Right lobe of liver (tissue), 4 donors: ENCODE measurements around the gene RNU1-2.
"Not testable (repeated sequence)": the region's sequence is repeated elsewhere in the genome, so short reads cannot be mapped to it uniquely, and the experiment has no call there.

Experiments
- CTCF ChIP-seq, 4 donors: fragments of 200-600 bp in 3 of 4; fragments of 450-650 bp in 1 of 4; IDR thresholded peaks; one replicate each; pipeline versions ENCODE4 v1.5.1 to v1.8.0; 2016 to 2022; ENCODE audit warnings: antibody characterized with exemption in 4 of 4, mild to moderate bottlenecking in 2 of 4
- POLR2A ChIP-seq: fragments of 450-650 bp; IDR thresholded peaks from one replicate; pipeline ENCODE4 v1.6.1; 2017; ENCODE audit warnings: antibody characterized with exemption, mild to moderate bottlenecking
- donor health status: DM: no; HTN: no; CAD: no.
- donor health status: DM: no; HTN: no; CAD: no.
- donor health status: DM: no; HTN: yes; CAD: no.

- TF ChIP-seq POLR2A = peak; percentile 96
- not testable (repeated sequence) for TF ChIP-seq CTCF (IDR thresholded peaks at IDR 0.05)
Observed at GRCh38 chr1:16895598-16896315, at the start of gene RNU1-2.
